WTC11 (cell line): ENCODE results near the gene NUP98. TPM values are rescaled to one million over a fixed set of nuclear protein-coding genes. Genes with fewer than 3 reads are reported as not detected.

Experiments
- CREB1 ChIP-seq: sonication (generic); formaldehyde crosslinking; IDR thresholded peaks from 2 replicates; pipeline ENCODE4 v1.8.0; 2023; ENCODE audit warnings: mild to moderate bottlenecking, missing genetic modification reagents
- E2F5 ChIP-seq: sonication (generic); formaldehyde crosslinking; IDR thresholded peaks from 2 replicates; pipeline ENCODE4 v1.8.1; 2022; ENCODE audit warnings: mild to moderate bottlenecking, moderate library complexity, missing genetic modification reagents
- FOXJ3 ChIP-seq: sonication (generic); formaldehyde crosslinking; IDR thresholded peaks from 2 replicates; pipeline ENCODE4 v1.9.0; 2021; ENCODE audit warnings: missing genetic modification reagents, mild to moderate bottlenecking, borderline replicate concordance
- GTF2I ChIP-seq: fragments of 250-450 bp; sonication (Bioruptor Pico); conservative IDR thresholded peaks from 2 replicates; pipeline ENCODE4 v1.4.0; 2021; ENCODE audit warnings: mild to moderate bottlenecking
- IRF1 ChIP-seq: sonication (generic); formaldehyde crosslinking; IDR thresholded peaks from 2 replicates; pipeline ENCODE4 v1.8.0; 2023; ENCODE audit warnings: missing genetic modification reagents
- KAT7 ChIP-seq: sonication (generic); formaldehyde crosslinking; IDR thresholded peaks from 2 replicates; pipeline ENCODE4 v1.8.1; 2023; ENCODE audit warnings: missing genetic modification reagents, mild to moderate bottlenecking, borderline replicate concordance
- MAX ChIP-seq: sonication (generic); formaldehyde crosslinking; IDR thresholded peaks from 2 replicates; pipeline ENCODE4 v1.8.0; 2022; ENCODE audit warnings: mild to moderate bottlenecking, missing genetic modification reagents
- NR3C1 ChIP-seq: sonication (generic); formaldehyde crosslinking; conservative IDR thresholded peaks from 2 replicates; pipeline ENCODE4 v1.8.1; 2023; ENCODE audit warnings: low read depth, mild to moderate bottlenecking, missing genetic modification reagents
- RELA ChIP-seq: sonication (generic); formaldehyde crosslinking; IDR thresholded peaks from 2 replicates; pipeline ENCODE4 v1.8.1; 2022; ENCODE audit warnings: missing genetic modification reagents, mild to moderate bottlenecking, borderline replicate concordance
- RORB ChIP-seq: fragments of 250-450 bp; sonication (Bioruptor Pico); IDR thresholded peaks from 2 replicates; pipeline ENCODE4 v1.9.0; 2021; ENCODE audit warnings: mild to moderate bottlenecking
- SMAD4 ChIP-seq: sonication (generic); formaldehyde crosslinking; IDR thresholded peaks from 2 replicates; pipeline ENCODE4 v1.8.0; 2022; ENCODE audit warnings: mild to moderate bottlenecking, missing genetic modification reagents
- SOX15 ChIP-seq: fragments of 250-450 bp; sonication (Bioruptor Pico); IDR thresholded peaks from 2 replicates; pipeline ENCODE4 v1.9.0; 2021; ENCODE audit warnings: mild to moderate bottlenecking
- TEAD1 ChIP-seq: sonication (generic); formaldehyde crosslinking; IDR thresholded peaks from 2 replicates; pipeline ENCODE4 v1.8.0; 2022; ENCODE audit warnings: mild to moderate bottlenecking, missing genetic modification reagents
- TP53 ChIP-seq: sonication (generic); formaldehyde crosslinking; IDR thresholded peaks from 2 replicates; pipeline ENCODE4 v1.8.1; 2023; ENCODE audit warnings: mild to moderate bottlenecking, missing genetic modification reagents
- USF1 ChIP-seq: sonication (generic); formaldehyde crosslinking; IDR thresholded peaks from 2 replicates; pipeline ENCODE4 v1.8.0; 2022; ENCODE audit warnings: mild to moderate bottlenecking, missing genetic modification reagents
- ZMAT4 ChIP-seq: fragments of 250-450 bp; sonication (Bioruptor Pico); IDR thresholded peaks from 2 replicates; pipeline ENCODE4 v1.9.0; 2021; ENCODE audit warnings: mild to moderate bottlenecking
- ZNF121 ChIP-seq: sonication (generic); formaldehyde crosslinking; IDR thresholded peaks from 2 replicates; pipeline ENCODE4 v1.8.0; 2023; ENCODE audit warnings: missing genetic modification reagents
- ZNF138 ChIP-seq: sonication (generic); formaldehyde crosslinking; conservative IDR thresholded peaks from 2 replicates; pipeline ENCODE4 v1.8.1; 2022; ENCODE audit warnings: mild to moderate bottlenecking, moderate library complexity, missing genetic modification reagents
- ZNF423 ChIP-seq: fragments of 250-450 bp; sonication (Bioruptor Pico); IDR thresholded peaks from 2 replicates; pipeline ENCODE4 v2.1.2; 2022; ENCODE audit warnings: mild to moderate bottlenecking, moderate library complexity
- ZNF512 ChIP-seq: sonication (generic); formaldehyde crosslinking; IDR thresholded peaks from 2 replicates; pipeline ENCODE4 v1.8.1; 2022; ENCODE audit warnings: missing genetic modification reagents, borderline replicate concordance
- ZNF532 ChIP-seq: fragments of 250-450 bp; sonication (Bioruptor Pico); IDR thresholded peaks from 2 replicates; pipeline ENCODE4 v1.9.0; 2021; ENCODE audit warnings: mild to moderate bottlenecking, borderline replicate concordance
- ZNF671 ChIP-seq: fragments of 250-450 bp; sonication (Bioruptor Pico); IDR thresholded peaks from 2 replicates; pipeline ENCODE4 v1.8.0; 2021; ENCODE audit warnings: mild to moderate bottlenecking
- total RNA-seq: library from RNA; stranded (reverse); gene quantifications from 3 replicates; pipeline ENCODE4 v1.2.3, GENCODE V29; 2021
- TF ChIP-seq, protein P1 (sequence below): sonication (generic); formaldehyde crosslinking; IDR thresholded peaks from 2 replicates; pipeline ENCODE4 v1.8.1; 2023; ENCODE audit warnings: mild to moderate bottlenecking, missing genetic modification reagents
- TF ChIP-seq, protein P2 (sequence below): fragments of 250-450 bp; sonication (Bioruptor Pico); IDR thresholded peaks from 2 replicates; pipeline ENCODE4 v2.1.2; 2022; ENCODE audit warnings: mild to moderate bottlenecking, moderate library complexity

Gene NUP98
- total RNA-seq, 1 experiment from 2014 or later, result 81.4 TPM

DNA sequence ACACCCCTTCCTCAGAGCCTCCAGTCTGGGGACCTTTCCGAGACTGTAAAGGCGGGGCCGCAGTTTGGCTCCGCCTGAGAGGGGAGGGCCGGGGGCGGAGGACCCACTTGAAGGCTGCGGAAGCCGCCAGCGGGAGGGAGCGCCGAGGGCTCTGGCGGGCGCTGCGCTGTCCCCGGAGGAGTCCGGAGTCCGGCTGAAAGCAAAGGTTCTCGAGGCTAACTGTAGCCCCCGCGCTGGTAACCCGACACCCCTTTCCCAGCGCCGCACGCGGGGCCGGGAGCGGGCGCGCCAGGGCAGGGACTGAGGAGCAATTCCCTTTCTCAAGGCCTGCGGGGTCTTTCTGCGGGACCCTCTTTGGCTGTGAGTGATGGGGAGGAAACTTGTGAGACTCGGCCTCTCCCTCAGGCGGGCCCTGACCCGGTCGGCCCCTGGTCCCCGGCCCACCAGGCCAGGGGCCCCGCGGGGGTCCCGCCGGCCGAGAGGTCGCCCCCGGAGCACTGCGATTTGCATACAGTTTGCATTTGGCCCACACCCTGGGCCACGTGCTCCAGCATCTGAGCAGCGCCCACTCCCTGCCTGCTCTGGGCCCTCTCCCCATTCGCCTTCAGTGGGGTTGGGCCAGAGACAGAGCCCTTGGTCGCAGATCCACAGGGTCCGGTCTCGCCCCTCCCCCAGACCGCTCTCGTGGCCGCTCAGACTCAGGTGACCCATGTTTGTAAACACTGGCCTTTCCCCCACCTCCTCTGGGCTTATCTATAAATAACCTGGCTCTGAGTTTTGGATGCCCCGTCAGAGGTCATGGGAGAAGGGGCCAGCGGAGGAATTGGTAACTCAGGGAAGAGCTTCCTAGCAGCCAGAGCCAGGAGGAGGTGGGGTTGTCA lies 155.0 kb downstream of the NUP98 start (continued):
- TF ChIP-seq ZNF512 (no peak), TP53 (CRISPR knock-in tag) (peak; percentile 38; the same call in 1 of the 2 replicates), GTF2I (CRISPR knock-in tag) (no peak), CREB1 (CRISPR knock-in tag) (no peak), KAT7 (CRISPR knock-in tag) (no peak), SMAD4 (CRISPR knock-in tag) (no peak), NR3C1 (no peak), MAX (CRISPR knock-in tag) (peak; percentile 87), RELA (no peak), FOXJ3 (no peak), ZMAT4 (CRISPR knock-in tag) (no peak), IRF1 (no peak), RORB (CRISPR knock-in tag) (no peak), ZNF532 (CRISPR knock-in tag) (no peak), ZNF121 (CRISPR knock-in tag) (peak; percentile 27; the same call in 1 of the 2 replicates), ZNF671 (CRISPR knock-in tag) (no peak), TEAD1 (no peak), ZNF423 (CRISPR knock-in tag) (peak; percentile 93), ZNF138 (CRISPR knock-in tag) (no peak), E2F5 (CRISPR knock-in tag) (peak; percentile 66; the same call in 1 of the 2 replicates), USF1 (CRISPR knock-in tag) (peak; percentile 85), SOX15 (CRISPR knock-in tag) (no peak)
- TF ChIP-seq, protein P1, sequence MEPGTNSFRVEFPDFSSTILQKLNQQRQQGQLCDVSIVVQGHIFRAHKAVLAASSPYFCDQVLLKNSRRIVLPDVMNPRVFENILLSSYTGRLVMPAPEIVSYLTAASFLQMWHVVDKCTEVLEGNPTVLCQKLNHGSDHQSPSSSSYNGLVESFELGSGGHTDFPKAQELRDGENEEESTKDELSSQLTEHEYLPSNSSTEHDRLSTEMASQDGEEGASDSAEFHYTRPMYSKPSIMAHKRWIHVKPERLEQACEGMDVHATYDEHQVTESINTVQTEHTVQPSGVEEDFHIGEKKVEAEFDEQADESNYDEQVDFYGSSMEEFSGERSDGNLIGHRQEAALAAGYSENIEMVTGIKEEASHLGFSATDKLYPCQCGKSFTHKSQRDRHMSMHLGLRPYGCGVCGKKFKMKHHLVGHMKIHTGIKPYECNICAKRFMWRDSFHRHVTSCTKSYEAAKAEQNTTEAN, result 0 out of 2 replicates have a peak, but pooled peaks have one; percentile 27
- TF ChIP-seq, protein P2, sequence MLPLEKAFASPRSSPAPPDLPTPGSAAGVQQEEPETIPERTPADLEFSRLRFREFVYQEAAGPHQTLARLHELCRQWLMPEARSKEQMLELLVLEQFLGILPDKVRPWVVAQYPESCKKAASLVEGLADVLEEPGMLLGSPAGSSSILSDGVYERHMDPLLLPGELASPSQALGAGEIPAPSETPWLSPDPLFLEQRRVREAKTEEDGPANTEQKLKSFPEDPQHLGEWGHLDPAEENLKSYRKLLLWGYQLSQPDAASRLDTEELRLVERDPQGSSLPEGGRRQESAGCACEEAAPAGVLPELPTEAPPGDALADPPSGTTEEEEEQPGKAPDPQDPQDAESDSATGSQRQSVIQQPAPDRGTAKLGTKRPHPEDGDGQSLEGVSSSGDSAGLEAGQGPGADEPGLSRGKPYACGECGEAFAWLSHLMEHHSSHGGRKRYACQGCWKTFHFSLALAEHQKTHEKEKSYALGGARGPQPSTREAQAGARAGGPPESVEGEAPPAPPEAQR, result no peak
